Tibial artery (tissue), 4 donors: ENCODE measurements around the gene VWA7.
"Not testable (repeated sequence)": the region's sequence is repeated elsewhere in the genome, so short reads cannot be mapped to it uniquely, and the experiment has no call there.

Experiments used
- DNase-seq, 2 donors: peaks; one replicate each; pipeline ENCODE4 v3.0.0-alpha.2; 2019
- H3K27ac ChIP-seq, 2 donors: fragments of 200-600 bp; sonication (generic) in 1 of 2; 1 replicate in 1 of 2; 2 replicates in 1 of 2; pipeline ENCODE4 v1.5.1; 2018 to 2019; ENCODE audit warnings: mild to moderate bottlenecking in 1 of 2
- H3K27me3 ChIP-seq, 2 donors: fragments of 200-600 bp; sonication (generic) in 1 of 2; one replicate each; pipeline versions ENCODE4 v1.5.1 to v1.6.0; 2016 to 2019
- H3K36me3 ChIP-seq, 3 donors: fragments of 200-600 bp; sonication (generic) in 2 of 3; one replicate each; pipeline ENCODE4 v1.5.1; 2016 to 2019; ENCODE audit warnings: mild to moderate bottlenecking in 2 of 3
- H3K4me1 ChIP-seq, 4 donors: fragments of 200-600 bp; sonication (generic) in 2 of 4; 1 replicate in 3 of 4; 2 replicates in 1 of 4; pipeline ENCODE4 v1.5.1; 2016 to 2019
- H3K4me3 ChIP-seq, 2 donors: fragments of 200-600 bp; sonication (generic) in 1 of 2; 1 replicate in 1 of 2; 2 replicates in 1 of 2; pipeline ENCODE4 v1.5.1; 2018 to 2019; ENCODE audit warnings: mild to moderate bottlenecking in 2 of 2
- H3K9me3 ChIP-seq, 3 donors: fragments of 200-600 bp; sonication (generic) in 1 of 3; one replicate each; pipeline ENCODE4 v1.5.1; 2016 to 2019
- intact Hi-C: fragments of 100-400 bp; cut with DNase I; formaldehyde crosslinking; loops from one replicate; pipeline ENCODE4 v1.15.0; 2023; ENCODE audit warnings: low total_unique reads
- TF ChIP-seq, protein P1 (sequence below), 2 experiments: fragments of 200-600 bp in 1 of 2; fragments of 450-650 bp in 1 of 2; IDR thresholded peaks; one replicate each; pipeline ENCODE4 v1.5.1; 2017 to 2019; ENCODE audit warnings: antibody characterized with exemption in 2 of 2, mild to moderate bottlenecking in 1 of 2, moderate library complexity in 1 of 2

Gene VWA7

DNA sequence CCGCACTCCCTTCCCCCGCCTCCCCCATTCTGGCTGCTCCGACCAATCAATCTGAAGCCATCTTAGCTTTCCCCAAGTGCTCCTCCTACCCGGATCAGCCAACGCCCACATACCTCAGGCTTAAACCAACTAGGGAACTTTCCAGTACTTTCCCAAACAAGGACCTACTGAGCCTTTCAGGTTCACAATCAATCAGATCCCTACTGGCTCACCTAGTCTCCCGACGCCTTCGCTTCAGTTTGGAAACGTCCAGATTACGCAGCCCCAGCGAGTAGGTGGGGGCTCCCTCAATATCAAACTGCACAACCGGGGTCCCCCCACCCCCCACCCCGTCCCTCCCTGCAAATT is 37.5 kb upstream of the VWA7 start:
- no peaks in the 10 kb centered on the region for H3K36me3 ChIP-seq
- H3K9me3 ChIP-seq: no peaks in the 10 kb centered on the region
- H3K4me3 ChIP-seq: peak overlapping the region; percentile 56 to 57
- peak overlapping the region; percentile 89 to 97 for H3K27ac ChIP-seq
- intact Hi-C loops: loop anchor here (5.0 kb wide), 1 partner anchor 1033 kb away; no protein-coding TSS in a partner anchor
- TF ChIP-seq, protein P1, sequence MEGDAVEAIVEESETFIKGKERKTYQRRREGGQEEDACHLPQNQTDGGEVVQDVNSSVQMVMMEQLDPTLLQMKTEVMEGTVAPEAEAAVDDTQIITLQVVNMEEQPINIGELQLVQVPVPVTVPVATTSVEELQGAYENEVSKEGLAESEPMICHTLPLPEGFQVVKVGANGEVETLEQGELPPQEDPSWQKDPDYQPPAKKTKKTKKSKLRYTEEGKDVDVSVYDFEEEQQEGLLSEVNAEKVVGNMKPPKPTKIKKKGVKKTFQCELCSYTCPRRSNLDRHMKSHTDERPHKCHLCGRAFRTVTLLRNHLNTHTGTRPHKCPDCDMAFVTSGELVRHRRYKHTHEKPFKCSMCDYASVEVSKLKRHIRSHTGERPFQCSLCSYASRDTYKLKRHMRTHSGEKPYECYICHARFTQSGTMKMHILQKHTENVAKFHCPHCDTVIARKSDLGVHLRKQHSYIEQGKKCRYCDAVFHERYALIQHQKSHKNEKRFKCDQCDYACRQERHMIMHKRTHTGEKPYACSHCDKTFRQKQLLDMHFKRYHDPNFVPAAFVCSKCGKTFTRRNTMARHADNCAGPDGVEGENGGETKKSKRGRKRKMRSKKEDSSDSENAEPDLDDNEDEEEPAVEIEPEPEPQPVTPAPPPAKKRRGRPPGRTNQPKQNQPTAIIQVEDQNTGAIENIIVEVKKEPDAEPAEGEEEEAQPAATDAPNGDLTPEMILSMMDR (IDR thresholded peaks at IDR 0.05): no peak
- H3K4me1 ChIP-seq: peaks cover 0 to 31% (median 18%) of the 10 kb centered on the region in 4 donors
- H3K27me3 ChIP-seq: no peaks in the 10 kb centered on the region
- DNase-seq: peak; percentile 98 to 99

DNA sequence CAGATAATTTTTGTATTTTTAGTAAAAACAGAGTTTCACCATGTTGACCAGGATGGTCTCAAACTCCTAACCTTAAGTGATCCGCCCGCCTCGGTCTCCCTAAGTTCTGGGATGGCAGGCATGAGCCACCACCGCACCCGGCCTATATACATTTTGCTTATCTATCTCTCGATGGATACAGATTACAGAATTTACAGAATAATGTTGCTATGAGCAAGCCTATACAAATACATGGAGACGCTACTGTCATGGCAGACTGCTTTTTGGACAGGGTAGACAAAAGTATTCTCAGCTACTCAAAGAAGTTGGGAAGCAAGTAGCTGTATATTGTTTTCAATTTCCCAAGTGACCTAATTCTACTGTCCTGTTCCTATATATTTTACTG is 36.3 kb upstream of the VWA7 start:
- TF ChIP-seq, protein P1 (IDR thresholded peaks at IDR 0.05): no peak
- intact Hi-C loops: loop anchor here (5.0 kb wide), 1 partner anchor 1034 kb away; no protein-coding TSS in a partner anchor
- H3K9me3 ChIP-seq: no peaks in the 10 kb centered on the region
- no peaks in the 10 kb centered on the region for H3K36me3 ChIP-seq
- no peak for DNase-seq
- H3K27ac ChIP-seq: peak overlapping the region; percentile 89 to 97
- H3K27me3 ChIP-seq: no peaks in the 10 kb centered on the region
- no peak overlapping the region for H3K4me3 ChIP-seq
- H3K4me1 ChIP-seq: peaks cover 0 to 21% (median 10%) of the 10 kb centered on the region in 4 donors

DNA sequence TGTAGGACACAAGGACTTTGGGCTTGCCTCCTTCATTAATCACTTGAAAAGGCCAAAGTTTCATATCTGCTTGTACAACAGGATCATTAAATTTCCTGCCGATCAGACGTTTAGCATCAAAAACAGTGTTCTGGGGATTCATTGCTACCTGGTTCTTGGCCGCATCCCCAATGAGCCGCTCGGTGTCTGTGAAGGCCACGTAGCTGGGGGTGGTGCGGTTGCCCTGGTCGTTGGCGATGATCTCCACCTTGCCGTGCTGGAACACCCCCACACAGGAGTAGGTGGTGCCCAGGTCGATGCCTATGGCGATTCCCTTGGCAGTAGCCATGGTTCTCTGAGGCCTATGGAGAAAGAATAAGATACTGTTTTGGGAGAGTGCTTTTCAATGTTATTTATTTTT is 34.5 kb upstream of the VWA7 start:
- Histone ChIP-seq H3K4me3 (no peak overlapping the region), H3K36me3 (no peaks in the 10 kb centered on the region), H3K4me1 (peaks cover 0 to 20% (median 8%) of the 10 kb centered on the region in 4 donors), H3K27me3 (no peaks in the 10 kb centered on the region), H3K9me3 (no peaks in the 10 kb centered on the region), H3K27ac (no peak overlapping the region)
- intact Hi-C loops: loop anchor here (5.0 kb wide), 1 partner anchor 1036 kb away; no protein-coding TSS in a partner anchor
- TF ChIP-seq, protein P1 (IDR thresholded peaks at IDR 0.05): no peak
- peak in 1 of 2 donors; percentile 55 for DNase-seq

GRCh38 chr6:31808599-31808998 is 31.5 kb upstream of the VWA7 start:
- intact Hi-C loops, DNase-seq: not testable (repeated sequence)

GRCh38 chr6:31806470-31807272 is 29.5 kb upstream of the VWA7 start, which contains the start of gene LSM2:
TSS of gene LSM2 (minus strand) at chr6:31806966. CDS start at chr6:31806757, 209 bp downstream.
- Histone ChIP-seq H3K27me3 (no peaks in the 10 kb centered on the region), H3K4me1 (peaks cover 0 to 17% (median 11%) of the 10 kb centered on the region in 4 donors), H3K36me3 (peaks cover 0 to 17% (median 0%) of the 10 kb centered on the region in 3 donors), H3K4me3 (peak within 1 kb of the TSS; percentile 54 to 59), H3K9me3 (no peaks in the 10 kb centered on the region), H3K27ac (peak within 1 kb of the TSS; percentile 87 to 88)
- peak; percentile 97 to 99 for DNase-seq
- TF ChIP-seq, protein P1 (IDR thresholded peaks at IDR 0.05): peak; percentile 17 to 21
- intact Hi-C loops: no loop called here

More at GRCh38 chr6:31808599-31808998, 31.5 kb upstream of the VWA7 start:
- not testable (repeated sequence) for H3K27ac ChIP-seq, H3K27me3 ChIP-seq, H3K9me3 ChIP-seq, H3K4me3 ChIP-seq, H3K36me3 ChIP-seq
- peaks cover 0 to 22% (median 13%) of the 10 kb centered on the region in 4 donors for H3K4me1 ChIP-seq

DNA sequence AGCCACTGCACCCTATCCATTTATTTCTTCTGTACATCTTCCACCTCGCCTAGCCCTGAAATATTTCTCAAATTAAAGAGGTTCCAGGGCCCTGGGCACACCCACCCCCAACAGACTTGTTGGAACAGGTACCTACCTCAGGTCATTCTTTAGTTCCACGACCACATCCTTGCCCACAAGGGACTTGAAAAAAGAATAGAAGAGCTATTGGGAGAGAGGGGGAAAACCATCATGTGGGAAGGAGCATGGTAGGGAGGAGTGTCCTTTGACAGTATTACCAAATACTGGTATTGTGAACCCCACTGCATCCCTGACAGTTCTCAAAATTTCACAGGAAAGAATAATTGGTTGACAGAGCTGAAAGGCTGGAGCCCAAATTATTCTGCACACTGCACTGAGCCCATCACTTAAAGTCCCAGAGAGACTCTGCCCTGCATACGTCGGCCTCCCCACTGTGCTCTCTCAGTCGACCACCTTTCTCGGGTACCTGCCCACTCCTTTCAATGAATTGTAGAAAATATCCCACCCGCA is 28.9 kb upstream of the VWA7 start:
- Histone ChIP-seq H3K4me1 (peaks cover 0 to 17% (median 11%) of the 10 kb centered on the region in 4 donors), H3K27me3 (no peaks in the 10 kb centered on the region), H3K36me3 (peaks cover 0 to 24% (median 0%) of the 10 kb centered on the region in 3 donors), H3K9me3 (no peaks in the 10 kb centered on the region), H3K4me3 (peak overlapping the region; percentile 54 to 59), H3K27ac (peak overlapping the region; percentile 87 to 88)
- TF ChIP-seq, protein P1 (IDR thresholded peaks at IDR 0.05): no peak
- DNase-seq: no peak
- intact Hi-C loops: no loop called here

DNA sequence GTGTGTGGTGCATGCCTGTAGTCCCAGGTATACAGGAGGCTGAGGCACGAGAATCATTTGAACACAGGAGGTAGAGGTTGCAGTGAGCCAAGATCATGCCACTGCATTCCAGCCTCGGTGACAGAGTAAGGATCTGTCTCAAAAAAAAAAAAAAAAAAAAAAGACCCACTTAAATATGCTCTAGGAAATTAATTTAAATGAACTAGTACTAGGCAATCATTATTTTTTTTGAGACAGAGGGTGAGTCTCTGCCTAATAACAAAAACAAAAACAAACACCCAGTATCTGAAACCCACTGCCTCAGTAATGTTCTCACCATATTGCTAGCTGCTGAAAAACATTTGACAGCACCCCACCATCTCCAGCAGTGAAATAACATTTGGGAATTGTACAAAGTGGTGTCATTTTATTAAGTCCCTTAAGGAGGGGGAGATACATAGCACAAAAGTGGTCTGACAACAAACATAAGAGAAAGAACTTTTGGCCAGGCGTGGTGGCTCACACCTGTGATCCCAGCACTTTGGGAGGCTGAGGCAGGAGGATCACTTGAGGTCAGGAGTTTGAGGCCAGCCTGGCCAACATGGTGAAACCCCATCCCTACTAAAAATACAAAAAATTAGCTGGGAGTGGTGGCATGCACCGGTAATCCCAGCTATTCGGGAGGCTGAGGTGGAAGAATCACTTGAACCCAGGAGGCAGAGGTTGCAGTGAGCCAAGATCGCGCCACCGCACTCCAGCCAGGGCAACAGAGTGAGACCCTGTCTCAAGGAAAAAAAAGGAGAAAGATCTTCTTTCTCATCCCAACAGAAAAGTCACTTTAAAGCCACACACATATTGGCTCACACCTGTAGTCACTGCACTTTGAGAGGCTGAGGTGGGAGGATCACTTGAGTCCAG is 24.2 kb upstream of the VWA7 start:
- H3K4me3 ChIP-seq, DNase-seq, intact Hi-C loops, H3K27me3 ChIP-seq, H3K9me3 ChIP-seq: not testable (repeated sequence)
- peaks cover under 1 to 30% (median 14%) of the 10 kb centered on the region in 4 donors for H3K4me1 ChIP-seq
- H3K27ac ChIP-seq: peak overlapping the region in 1 of 2 donors; percentile 30
- H3K36me3 ChIP-seq: peaks cover 0 to 34% (median 0%) of the 10 kb centered on the region in 3 donors
